Esophagus squamous epithelium (tissue), 5 donors: ENCODE results near the gene ADAMTS2. TPM values are rescaled to one million over a fixed set of nuclear protein-coding genes. Genes with fewer than 3 reads are reported as not detected.

Source experiments
- DNase-seq: peaks from one replicate; lab custom pipeline; 2025; lab: John Stamatoyannopoulos, UW
- H3K27ac ChIP-seq, 4 donors: fragments of 200-600 bp; sonication (generic); one replicate each; pipeline ENCODE4 v1.5.1; 2016 to 2019; ENCODE audit warnings: mild to moderate bottlenecking in 1 of 4
- H3K27me3 ChIP-seq, 4 donors: fragments of 200-600 bp; sonication (generic); 1 replicate in 3 of 4; 2 replicates in 1 of 4; pipeline versions ENCODE4 v1.5.1 to v1.6.0; 2017 to 2021; ENCODE audit warnings: antibody characterized with exemption in 1 of 4
- H3K36me3 ChIP-seq, 3 donors: fragments of 200-600 bp; sonication (generic); one replicate each; pipeline ENCODE4 v1.5.1; 2016 to 2019
- H3K4me1 ChIP-seq, 3 donors: fragments of 200-600 bp; sonication (generic); one replicate each; pipeline ENCODE4 v1.5.1; 2017 to 2019
- H3K4me3 ChIP-seq, 4 donors: fragments of 200-600 bp; sonication (generic); 1 replicate in 3 of 4; 2 replicates in 1 of 4; pipeline ENCODE4 v1.5.1; 2016 to 2019; ENCODE audit warnings: mild to moderate bottlenecking in 2 of 4, moderate library complexity in 1 of 4
- H3K9me3 ChIP-seq, 3 donors: fragments of 200-600 bp; sonication (generic); one replicate each; pipeline ENCODE4 v1.5.1; 2016 to 2019
- POLR2A ChIP-seq, 4 donors: fragments of 450-650 bp; IDR thresholded peaks; one replicate each; pipeline ENCODE4 v1.6.1; 2017; ENCODE audit warnings: antibody characterized with exemption in 4 of 4, mild to moderate bottlenecking in 4 of 4, moderate library complexity in 3 of 4
- WGBS, 2 donors: methylation state at CpG; one replicate each; pipeline ENCODE4 v1.1.5; 2018; 5-methylcytosine and 5-hydroxymethylcytosine counted together
- intact Hi-C: fragments of 100-400 bp; cut with DNase I; formaldehyde crosslinking; loops from one replicate; pipeline ENCODE4 v1.15.0; 2022
- total RNA-seq, 4 donors: library from RNA; depleted of rRNA; stranded (reverse); fragments of >200 nt; gene quantifications; one replicate each; pipeline ENCODE4 v1.1.0, GENCODE V29; 2016
- TF ChIP-seq, protein P1 (sequence below), 6 experiments: fragments of 450-650 bp in 4 of 6; fragments of 200-600 bp in 2 of 6; sonication (generic) in 2 of 6; IDR thresholded peaks; one replicate each; pipeline ENCODE4 v1.5.1; 2016 to 2019; ENCODE audit warnings: antibody characterized with exemption in 6 of 6, mild to moderate bottlenecking in 4 of 6, moderate library complexity in 4 of 6
- donor health status: DM: yes; HTN: yes; CAD: no.

Gene ADAMTS2
- total RNA-seq, 4 donors from 2014 or later = 1.3 to 10.3 (median 5.2) TPM

DNA sequence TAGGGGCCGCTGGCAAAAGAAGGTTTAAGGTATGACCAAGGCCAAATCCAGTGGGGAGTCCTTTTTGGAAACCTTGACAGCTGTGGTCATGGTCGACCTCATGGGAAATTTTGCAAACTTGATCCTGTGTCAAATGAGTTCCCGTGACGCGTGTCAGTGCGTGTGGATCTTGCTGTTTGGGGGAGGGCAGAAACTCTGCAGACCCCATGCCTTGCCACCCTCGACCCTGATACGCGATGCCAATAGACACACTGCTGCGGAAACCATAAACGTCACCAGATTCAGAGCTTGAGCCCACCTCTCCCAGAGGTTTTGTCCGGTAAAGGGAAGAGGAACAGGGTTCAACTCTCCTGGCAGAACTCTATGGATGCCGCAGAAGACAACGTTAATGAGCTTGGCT lies 104.7 kb downstream of the ADAMTS2 start:
- no peak for DNase-seq
- TF ChIP-seq, protein P1, sequence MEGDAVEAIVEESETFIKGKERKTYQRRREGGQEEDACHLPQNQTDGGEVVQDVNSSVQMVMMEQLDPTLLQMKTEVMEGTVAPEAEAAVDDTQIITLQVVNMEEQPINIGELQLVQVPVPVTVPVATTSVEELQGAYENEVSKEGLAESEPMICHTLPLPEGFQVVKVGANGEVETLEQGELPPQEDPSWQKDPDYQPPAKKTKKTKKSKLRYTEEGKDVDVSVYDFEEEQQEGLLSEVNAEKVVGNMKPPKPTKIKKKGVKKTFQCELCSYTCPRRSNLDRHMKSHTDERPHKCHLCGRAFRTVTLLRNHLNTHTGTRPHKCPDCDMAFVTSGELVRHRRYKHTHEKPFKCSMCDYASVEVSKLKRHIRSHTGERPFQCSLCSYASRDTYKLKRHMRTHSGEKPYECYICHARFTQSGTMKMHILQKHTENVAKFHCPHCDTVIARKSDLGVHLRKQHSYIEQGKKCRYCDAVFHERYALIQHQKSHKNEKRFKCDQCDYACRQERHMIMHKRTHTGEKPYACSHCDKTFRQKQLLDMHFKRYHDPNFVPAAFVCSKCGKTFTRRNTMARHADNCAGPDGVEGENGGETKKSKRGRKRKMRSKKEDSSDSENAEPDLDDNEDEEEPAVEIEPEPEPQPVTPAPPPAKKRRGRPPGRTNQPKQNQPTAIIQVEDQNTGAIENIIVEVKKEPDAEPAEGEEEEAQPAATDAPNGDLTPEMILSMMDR (IDR thresholded peaks at IDR 0.05) = no peak
- no peak for TF ChIP-seq POLR2A (IDR thresholded peaks at IDR 0.05)
- Histone ChIP-seq H3K9me3 (no peaks in the 10 kb centered on the region), H3K36me3 (no peaks in the 10 kb centered on the region), H3K27ac (no peak overlapping the region), H3K27me3 (no peaks in the 10 kb centered on the region), H3K4me1 (peaks cover 0 to 7% (median 0%) of the 10 kb centered on the region in 3 donors), H3K4me3 (no peak overlapping the region)
- intact Hi-C loops = no loop called here
- 81 to 87% methylated on average over 14 of the region's 14 CpGs for WGBS, 2 donors

DNA sequence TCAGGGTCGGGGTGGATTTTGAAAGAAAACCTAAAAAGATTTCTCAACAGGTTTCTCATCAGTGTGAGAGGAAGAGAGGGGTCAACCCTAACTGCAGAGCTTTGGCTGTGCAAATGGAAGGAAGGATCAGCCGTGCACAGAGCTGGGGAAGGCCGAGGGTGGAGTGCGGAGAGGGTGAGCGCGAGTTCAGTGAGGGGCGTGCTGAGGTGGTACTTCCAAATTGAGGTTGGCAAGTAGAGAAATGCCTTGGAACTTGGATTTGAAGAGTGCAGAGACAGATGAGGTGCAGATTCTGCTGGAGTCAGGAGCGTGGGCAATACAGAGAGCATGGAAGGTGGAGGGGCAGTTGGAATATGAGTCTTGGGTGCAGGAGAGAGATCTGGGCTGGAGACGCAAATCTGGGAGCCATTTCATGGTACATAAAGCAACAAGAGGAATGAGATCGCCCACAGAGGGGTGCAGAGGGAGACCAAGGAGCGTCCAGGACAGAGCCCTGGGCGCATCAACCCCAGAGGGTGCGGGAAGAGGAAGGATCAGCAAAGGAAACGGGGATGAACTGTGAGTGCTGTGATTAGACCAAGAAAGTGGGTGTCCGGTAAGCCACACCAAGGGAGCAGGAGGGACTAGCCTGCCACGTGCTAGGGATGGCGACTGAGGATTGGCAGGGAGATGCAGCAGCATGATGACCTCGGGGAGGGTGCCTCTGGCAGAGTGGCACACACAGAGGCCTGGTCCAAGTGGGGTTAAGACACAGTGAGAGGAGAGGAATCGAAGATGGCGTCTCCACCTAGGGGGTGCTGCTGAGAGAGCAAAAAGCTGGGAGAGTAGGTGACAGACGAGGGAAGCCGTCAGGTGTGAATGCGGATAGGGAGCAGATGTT lies 105.8 kb downstream of the ADAMTS2 start:
- Histone ChIP-seq H3K36me3 (no peaks in the 10 kb centered on the region), H3K27ac (no peak overlapping the region), H3K4me3 (no peak overlapping the region), H3K4me1 (peaks cover 0 to 7% (median 0%) of the 10 kb centered on the region in 3 donors), H3K9me3 (no peaks in the 10 kb centered on the region), H3K27me3 (no peaks in the 10 kb centered on the region)
- no peak for DNase-seq
- TF ChIP-seq, protein P1 (IDR thresholded peaks at IDR 0.05) = no peak
- no peak for TF ChIP-seq POLR2A (IDR thresholded peaks at IDR 0.05)
- WGBS, 2 donors = 86 to 88% methylated on average over 23 of the region's 23 CpGs
- intact Hi-C loops = no loop called here

DNA sequence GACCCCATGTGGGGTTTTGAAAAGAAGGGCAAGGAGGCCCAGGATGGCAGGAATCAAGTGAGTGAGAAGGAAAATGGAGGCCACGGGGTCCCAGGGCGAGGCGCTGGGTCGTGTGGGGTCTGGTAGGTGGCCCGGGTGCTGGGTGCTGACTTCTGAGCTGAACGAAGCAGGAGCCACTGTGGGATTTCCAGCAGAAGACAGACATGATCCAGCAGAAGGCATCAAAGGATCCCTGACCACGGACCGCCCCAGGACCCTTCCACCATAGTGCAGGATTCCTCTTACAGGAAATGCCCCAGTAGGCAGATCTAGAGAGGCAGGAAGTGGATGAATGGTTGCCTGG lies 106.7 kb downstream of the ADAMTS2 start:
- intact Hi-C loops = no loop called here
- Histone ChIP-seq H3K4me1 (peaks cover 0 to 7% (median 0%) of the 10 kb centered on the region in 3 donors), H3K27me3 (no peaks in the 10 kb centered on the region), H3K36me3 (no peaks in the 10 kb centered on the region), H3K27ac (no peak overlapping the region), H3K9me3 (no peaks in the 10 kb centered on the region), H3K4me3 (no peak overlapping the region)
- WGBS, 2 donors = 84 to 93% methylated on average over 5 to 8 of the region's 8 CpGs
- no peak for DNase-seq
- no peak for TF ChIP-seq POLR2A (IDR thresholded peaks at IDR 0.05)
- TF ChIP-seq, protein P1 (IDR thresholded peaks at IDR 0.05) = no peak

DNA sequence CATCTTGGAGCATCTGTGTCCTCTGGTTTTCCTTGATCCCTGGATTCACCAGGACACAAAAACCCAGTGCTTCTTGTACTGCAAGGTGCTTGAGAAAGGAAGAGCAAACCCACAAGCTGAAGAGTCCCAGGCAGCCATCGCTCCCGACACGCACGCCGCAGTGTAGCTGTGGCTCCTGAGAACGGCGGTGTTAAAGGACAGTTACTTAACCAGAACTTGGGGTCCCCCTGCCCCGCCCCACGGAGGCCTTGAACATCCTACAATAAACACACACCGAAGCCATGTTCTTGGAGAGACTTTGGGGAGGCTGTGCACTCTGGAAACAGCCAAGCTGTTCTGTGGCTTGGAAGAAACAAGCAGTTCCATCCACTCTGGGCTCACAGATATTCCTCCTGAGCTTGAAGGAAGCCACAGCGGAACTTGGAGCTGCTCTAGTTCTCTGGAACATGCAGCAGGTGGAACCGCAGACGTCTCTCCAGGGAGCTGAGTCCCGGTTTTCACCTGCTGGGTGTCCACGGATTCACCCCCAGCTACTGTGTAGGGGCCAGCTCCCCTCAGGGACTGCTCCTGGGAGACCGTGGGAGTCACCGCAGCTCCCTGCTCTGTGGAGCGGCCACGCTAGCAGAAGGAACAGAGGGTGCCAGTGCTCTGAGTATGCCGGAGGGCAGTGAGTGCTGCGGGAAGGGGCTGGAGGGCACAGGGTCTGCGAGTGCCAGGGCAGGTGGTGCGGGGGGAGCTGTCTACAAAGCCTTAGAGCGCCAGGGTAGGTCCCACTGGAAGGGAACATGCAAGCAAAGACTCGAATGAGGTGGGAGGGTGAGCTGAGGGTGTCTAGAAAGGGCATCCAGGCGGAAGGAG lies 107.3 kb downstream of the ADAMTS2 start:
- Histone ChIP-seq H3K4me1 (peaks cover 0 to 5% (median 0%) of the 10 kb centered on the region in 3 donors), H3K27ac (no peak overlapping the region), H3K4me3 (no peak overlapping the region), H3K36me3 (no peaks in the 10 kb centered on the region), H3K27me3 (no peaks in the 10 kb centered on the region), H3K9me3 (no peaks in the 10 kb centered on the region)
- DNase-seq = no peak
- WGBS, 2 donors = 90% methylated on average over 9 to 11 of the region's 26 CpGs
- intact Hi-C loops = no loop called here
- TF ChIP-seq POLR2A (IDR thresholded peaks at IDR 0.05) = no peak
- TF ChIP-seq, protein P1 (IDR thresholded peaks at IDR 0.05) = no peak
